Activated naive CD8-positive, alpha-beta T cell treated with anti-CD3 and anti-CD28 coated beads, Interleukin-2, amount 50 U/mL, for 16 hours (primary cell): ENCODE results near the gene NFATC2.

ENCODE experiments used
- DNase-seq: peaks from one replicate; pipeline ENCODE4 v3.0.0-alpha.2; 2020; ENCODE audit warnings: low read depth, low spot score

The NFATC2 gene

DNA sequence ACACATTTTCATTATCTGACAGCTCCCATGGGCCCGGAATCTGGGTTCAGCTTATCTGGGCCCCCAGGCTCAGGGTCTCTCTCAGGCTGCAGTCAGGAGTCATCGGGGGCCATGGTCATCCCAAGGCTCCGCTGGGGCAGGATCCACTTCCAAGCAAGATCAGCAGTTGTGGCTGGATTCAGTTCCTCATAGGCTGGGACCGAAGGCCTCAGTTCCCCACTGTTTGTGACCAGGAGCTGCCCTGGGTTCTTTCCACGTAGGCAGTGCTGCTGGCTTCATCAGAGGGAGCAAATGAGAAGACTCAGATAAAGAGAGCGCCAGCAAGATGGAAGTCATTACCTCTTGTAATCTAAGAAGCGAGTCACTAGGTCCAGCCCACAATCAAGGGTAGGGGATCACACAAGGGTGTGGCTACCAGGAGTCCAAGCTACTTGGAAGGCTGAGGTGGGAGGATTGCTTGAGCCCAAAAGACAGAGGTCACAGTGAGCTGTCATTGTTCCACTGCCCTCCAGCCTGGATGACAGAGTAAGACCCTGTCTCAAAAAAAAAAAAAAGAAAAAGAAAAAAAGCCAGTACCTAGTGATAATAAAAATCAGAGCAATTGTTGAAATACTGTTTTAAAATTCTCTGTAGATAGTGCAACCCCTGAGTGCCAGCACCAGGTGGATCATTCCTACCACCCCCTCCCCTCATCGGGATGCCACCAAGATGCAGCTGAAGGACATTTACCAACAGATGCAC lies 162.7 kb downstream of the NFATC2 start:
- DNase-seq: no peak

DNA sequence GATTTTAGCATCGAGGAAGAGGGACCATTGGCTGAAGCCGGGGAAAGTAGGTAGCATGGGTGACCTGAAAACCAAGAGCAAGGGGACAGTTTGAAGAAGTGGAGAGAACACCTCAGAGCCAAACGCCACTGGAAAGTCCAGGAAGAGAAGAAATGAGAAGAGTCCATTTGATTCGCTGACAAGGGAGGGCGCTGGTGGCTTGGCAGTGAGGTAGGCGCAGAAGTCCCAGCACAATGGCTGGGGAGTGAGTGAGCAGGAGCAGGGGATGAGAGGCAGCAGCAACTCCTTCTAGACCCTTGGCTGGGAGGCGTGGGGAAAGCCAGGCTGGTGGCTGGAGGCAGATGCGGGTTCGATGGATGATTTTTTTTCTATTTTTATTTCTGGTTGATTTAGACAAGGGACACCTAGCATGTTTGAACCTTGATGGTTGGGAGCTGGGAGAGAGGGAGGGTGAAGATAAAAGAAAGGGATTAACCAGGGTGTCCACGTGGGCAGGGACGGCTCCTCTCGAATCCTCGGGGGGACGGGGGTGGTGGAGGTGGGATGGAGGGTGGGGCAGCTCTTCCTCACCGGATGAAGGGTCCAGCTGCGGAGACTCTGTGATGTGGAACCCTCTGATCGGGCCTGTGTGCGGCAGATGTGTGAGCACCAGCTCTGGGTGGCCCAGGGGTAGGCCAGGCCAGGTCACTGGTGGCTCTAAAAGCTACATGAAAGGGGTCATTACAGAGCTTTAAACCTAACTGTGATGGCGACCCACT lies 164.2 kb downstream of the NFATC2 start:
- no peak for DNase-seq

DNA sequence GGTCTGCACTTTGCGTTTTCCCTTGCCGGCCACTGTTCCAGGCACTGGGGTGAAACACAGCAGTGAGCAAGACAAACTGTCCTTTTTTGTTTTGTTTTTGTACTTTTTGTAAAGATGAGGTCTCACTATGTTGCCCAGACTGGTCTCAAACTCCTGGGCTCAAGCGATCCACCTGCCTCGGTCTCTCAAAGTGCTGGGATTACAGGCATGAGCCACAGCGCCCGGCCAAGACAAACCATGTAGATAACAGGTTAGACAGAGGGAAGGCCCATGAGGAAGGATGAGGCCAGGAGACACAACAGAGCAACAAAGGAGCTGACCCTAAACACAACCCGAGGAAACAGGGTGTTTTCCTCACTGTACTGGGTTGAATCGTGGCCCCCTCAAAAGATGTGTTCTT lies 165.4 kb downstream of the NFATC2 start:
- no peak for DNase-seq

- no peak for DNase-seq
Observed at GRCh38 chr20:51376111-51376510, 166.4 kb downstream of the NFATC2 start.

DNA sequence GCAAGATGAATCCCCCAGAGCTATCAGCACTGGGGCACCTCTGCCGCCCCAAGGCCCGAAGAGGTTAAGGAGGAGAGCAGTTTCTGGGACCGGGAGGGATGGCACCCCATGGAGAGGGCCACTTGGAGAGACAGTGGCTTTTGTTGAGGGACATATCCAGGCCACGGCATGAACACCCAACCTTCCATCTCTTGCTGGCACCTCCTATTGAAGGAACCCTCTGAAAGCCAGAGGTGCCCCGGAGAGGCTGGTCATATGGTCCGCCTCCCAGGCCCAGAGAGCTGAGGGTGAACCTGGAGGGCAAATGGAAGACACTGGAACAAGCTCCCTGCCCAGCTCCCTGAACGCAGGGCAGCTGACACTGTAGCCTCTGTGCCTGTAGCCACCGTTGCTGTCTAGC lies 167.0 kb downstream of the NFATC2 start:
- no peak for DNase-seq

DNA sequence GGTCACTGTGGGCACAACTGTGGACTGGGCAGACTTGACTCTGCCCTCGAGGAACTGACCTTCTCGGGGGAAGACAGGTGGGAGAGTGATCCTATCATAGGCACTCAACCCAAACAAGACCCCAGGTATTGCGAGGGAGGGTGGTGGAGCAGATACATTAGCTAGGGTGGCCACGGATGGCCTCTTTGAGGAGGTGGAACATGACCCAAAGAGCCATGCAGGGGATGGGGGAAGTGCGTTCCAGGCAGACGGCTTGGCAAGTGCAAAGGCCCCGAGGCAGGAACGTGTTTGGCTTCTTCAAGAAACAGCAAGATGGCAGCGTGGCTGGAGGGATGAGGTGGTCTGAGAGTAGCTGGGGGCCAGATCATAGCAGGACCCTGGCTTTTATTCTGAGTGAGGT lies 167.6 kb downstream of the NFATC2 start:
- DNase-seq: no peak

DNA sequence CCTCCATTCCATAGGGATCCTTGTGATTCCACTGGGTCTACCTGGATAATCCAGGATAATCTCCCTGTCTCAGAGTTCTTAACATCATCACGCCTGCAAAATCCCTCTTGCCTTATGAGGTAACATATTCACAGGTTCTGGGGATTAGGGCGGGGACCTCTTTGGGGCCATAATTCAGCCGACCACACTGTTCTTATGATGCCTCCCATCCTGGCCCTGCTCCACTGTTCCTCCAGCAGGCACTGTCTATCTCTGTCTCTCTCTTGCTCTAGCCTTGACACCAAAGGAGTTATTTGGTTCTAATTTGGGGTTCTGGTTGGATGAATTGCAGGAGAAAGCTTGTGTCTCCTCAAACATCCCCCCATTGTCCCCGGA lies 168.1 kb downstream of the NFATC2 start:
- DNase-seq: no peak

GRCh38 chr20:51373713-51374455 lies 168.6 kb downstream of the NFATC2 start:
- no peak for DNase-seq

GRCh38 chr20:51372966-51373365 lies 169.6 kb downstream of the NFATC2 start:
- DNase-seq: no peak

DNA sequence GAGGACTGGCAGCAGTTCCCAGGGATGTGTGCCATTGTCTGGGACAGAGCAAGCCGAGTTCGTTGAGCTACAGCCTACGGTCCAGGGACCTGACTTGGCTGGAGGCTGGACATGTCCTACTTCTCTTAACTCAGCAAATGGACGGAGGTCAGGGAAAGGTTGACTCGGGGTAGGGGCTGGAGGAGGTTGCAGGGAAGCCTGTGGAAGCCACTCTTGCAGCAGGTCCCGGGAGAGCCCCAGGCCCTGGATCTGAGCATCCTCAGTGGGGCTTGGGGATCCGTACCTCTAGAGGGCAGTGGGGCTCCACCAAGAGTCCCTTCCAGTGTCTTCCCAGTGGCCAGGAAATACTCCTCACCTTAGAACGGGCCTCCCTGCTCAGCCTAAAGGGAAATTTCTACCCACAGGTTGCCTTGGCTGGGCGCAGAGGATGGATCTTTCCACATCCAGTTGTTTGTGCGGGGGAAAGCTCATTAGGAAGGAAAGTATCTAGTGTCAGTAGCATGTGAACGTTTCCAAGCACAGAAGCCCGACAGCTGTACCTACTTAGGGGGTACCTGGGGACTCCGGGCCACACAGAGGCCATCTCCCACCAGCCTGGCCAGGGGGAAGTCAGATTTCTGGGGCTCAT lies 170.2 kb downstream of the NFATC2 start:
- DNase-seq: peak; percentile 15

DNA sequence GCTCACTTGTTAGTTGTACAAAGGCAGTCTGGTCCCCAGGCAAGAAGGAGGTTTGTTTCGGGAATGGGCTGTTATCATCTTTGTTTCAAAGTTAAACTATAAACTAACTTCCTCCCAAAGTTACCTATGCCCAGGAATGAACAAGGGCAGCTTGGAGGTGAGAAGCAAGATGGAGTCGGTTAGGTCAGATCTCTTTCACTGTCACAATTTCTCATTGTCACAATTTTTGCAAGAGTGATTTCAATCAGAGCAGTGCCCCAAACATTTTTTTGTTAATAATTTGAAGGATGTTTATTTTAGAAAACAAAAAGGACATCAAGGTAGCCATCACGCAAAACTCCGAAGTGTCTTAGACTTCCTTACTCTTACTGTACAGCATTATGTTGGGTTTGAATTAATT lies 170.8 kb downstream of the NFATC2 start:
- DNase-seq: no peak

DNA sequence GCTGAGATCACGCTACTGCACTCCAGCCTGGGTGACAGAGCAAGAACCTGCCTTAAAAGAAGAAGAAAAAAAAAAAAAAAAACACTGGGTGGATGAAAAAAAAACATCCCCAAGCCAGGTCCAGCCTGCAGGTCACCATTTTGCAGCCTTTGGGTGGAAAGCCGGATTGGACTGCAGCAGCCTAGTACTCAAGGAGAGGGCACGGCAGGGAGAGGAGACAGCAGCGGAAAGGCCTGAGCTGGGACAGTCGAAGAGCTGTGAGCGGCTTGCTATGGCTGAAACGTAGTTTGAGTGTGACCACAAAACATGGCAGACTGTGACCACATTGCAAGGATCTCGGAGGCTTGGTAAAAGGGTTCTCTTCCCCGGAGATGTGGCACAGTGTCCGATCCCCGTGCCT lies 173.0 kb downstream of the NFATC2 start:
- no peak for DNase-seq

DNA sequence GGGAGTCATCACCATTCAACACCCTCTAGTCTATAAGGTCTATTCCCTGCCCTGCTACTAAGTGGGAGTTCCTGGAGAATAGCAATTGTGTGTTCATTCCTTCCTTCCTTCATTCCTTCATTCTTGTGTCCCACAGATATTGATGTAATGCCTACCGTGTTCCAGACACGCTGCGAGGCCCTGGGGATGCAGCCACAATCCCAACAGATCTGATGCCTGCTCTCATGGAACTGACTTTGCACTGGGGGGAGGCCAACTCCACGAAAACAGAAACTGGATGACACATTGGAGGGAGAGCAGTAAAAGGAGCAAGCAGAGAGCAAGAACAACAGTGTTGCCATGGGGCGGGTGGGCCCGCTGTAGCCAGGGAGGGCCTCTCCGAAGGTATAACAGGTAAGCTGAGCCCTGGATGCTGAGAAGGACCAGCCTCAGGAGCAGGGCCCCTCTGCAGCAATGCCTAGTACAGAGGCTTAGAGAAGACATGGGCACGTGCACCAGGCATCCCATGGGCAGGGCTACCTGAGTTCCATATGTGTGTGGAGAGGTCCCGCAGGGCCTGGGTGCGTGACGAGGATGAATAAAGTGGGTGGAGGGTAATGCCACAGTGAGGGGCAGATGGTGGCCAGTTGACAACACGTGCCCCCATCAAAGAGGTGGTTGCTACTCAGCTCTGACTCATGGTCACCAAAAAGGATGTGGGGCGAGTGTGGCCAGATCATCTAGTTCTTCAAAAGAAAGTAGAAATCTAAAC lies 173.9 kb downstream of the NFATC2 start:
- no peak for DNase-seq

DNA sequence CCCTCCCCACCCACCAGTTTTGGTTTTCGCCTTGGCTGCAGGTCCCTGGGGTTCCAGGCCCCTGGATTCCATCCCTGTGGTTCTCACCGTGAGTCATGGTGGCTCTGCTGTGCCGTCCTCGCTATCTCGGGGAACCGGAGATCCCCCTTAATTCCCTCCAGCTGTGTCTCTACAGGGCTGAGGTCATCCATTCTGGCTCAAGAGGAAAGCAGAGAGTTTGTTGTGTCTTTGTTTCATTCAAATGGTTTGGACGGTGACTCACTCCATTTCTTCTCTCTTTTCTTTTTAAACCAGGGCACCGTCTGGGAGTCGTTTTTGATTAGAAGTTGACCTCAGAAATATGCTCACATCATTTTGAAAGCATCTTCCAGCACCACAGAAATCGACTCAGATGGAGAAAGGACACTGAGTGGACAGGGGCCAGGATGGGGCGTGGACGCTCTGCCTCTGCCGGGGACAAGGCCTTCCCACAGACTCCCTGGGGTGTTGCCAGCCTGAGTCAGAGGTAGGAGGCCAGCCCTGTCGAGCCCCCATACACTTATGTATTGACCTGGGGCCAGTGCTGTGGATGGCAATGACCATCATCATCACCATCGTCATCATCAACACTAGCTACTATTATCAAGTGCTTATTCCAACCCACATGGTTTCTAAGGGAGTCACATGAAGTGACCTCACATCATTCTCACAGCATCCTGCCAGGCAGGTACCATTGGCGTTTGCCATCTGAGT lies 176.2 kb downstream of the NFATC2 start:
- no peak for DNase-seq

- DNase-seq: no peak
Observed at GRCh38 chr20:51365670-51366069, 176.8 kb downstream of the NFATC2 start.

- DNase-seq: no peak
Observed at GRCh38 chr20:51363813-51364212, 178.7 kb downstream of the NFATC2 start.

DNA sequence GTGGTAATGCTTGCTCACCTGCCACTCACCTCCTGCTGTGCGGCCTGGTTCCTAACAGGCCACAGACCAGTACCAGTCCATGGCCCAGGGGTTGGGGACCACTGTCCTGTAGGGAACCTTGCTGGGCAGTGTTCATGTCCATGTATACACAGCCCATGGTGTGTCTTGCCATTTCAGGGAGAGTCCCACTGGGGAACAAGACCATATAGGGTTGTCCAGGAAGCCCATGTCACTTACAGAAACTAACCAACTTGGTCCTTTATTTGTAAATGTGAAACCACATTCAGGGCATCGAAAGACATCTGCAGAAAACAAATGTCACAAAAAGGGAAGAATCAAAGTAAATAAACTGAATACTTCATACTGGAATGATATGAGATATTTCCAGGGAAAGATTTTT lies 179.1 kb downstream of the NFATC2 start:
- no peak for DNase-seq

DNA sequence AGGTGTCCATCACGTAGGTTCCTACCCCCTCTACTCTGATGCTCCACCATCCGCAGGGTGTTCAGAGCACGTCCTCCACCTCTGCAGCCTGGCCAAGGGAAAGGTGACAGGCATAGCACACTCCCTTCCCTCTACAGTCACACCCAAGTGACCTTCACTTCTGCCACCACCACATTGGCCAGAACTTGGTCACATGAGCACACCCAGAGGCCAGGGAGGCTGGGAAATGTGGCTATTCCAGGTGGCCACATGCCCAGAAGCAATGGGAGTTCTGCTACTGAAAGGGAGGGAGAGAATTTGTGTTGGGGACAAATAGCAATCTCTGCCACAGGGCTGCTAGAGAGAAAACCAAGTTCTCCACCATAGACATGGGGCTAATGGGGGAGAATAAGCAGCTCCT lies 180.3 kb downstream of the NFATC2 start:
- no peak for DNase-seq

- no peak for DNase-seq
Observed at GRCh38 chr20:51361258-51361657, 181.3 kb downstream of the NFATC2 start.

- no peak for DNase-seq
Observed at GRCh38 chr20:51360451-51361201, 181.9 kb downstream of the NFATC2 start.
